Fibroblast of lung (primary cell): ENCODE results near the gene RELA.

Source experiments
- EZH2 ChIP-seq: IDR thresholded peaks from 2 replicates; pipeline ENCODE4 v1.5.1; 2012; ENCODE audit warnings: low read length, control low read depth, mild to moderate bottlenecking; ENCODE audit errors: missing control alignments
- TF ChIP-seq, protein P1 (sequence below), 2 donors: IDR thresholded peaks in 1 of 2; conservative IDR thresholded peaks in 1 of 2; 1 replicate in 1 of 2; 2 replicates in 1 of 2; pipeline ENCODE4 v1.5.1; 2011 to 2012; ENCODE audit warnings: low read length in 2 of 2, control low read depth in 1 of 2, inconsistent platforms in 1 of 2, low read depth in 1 of 2, mild to moderate bottlenecking in 1 of 2

DNA sequence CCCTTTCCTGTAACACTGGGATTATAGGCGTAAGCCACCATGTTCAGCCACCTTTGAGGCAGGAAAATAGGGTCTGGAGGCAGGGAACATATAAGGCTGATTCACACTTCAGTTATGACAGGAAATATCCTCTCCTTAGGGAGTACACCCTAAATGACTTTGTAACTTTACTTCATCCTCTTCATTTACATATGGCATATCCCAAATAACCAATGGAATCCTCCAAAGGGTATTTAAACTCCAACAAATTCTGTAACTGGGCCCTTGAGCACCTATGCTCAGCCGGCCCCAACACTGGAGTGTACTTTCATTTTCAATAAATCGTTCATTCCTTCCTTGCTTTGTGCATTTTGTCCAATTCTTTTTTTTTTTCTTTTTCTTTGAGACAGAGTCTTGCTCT lies 47.7 kb upstream of the RELA start:
- TF ChIP-seq, protein P1, sequence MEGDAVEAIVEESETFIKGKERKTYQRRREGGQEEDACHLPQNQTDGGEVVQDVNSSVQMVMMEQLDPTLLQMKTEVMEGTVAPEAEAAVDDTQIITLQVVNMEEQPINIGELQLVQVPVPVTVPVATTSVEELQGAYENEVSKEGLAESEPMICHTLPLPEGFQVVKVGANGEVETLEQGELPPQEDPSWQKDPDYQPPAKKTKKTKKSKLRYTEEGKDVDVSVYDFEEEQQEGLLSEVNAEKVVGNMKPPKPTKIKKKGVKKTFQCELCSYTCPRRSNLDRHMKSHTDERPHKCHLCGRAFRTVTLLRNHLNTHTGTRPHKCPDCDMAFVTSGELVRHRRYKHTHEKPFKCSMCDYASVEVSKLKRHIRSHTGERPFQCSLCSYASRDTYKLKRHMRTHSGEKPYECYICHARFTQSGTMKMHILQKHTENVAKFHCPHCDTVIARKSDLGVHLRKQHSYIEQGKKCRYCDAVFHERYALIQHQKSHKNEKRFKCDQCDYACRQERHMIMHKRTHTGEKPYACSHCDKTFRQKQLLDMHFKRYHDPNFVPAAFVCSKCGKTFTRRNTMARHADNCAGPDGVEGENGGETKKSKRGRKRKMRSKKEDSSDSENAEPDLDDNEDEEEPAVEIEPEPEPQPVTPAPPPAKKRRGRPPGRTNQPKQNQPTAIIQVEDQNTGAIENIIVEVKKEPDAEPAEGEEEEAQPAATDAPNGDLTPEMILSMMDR (conservative IDR thresholded peaks at IDR 0.05 in 1 of 2, IDR thresholded peaks at IDR 0.05 in 1 of 2; ENCODE audit: low read depth in 1 of 2, low read length in 2 of 2) = no peak
- TF ChIP-seq EZH2 = no peak
